ENCODE data around the gene SLC39A2. TPM values are rescaled to one million over a fixed set of nuclear protein-coding genes. Genes with fewer than 3 reads are reported as not detected.
"Not testable (repeated sequence)": the region's sequence is repeated elsewhere in the genome, so short reads cannot be mapped to it uniquely, and the experiment has no call there.

Gene SLC39A2
- total RNA-seq, 1 experiment from 2014 or later = not detected

- no peak for DNase-seq (ENCODE audit: low spot score)
- in situ Hi-C loops (cut with HindIII; ENCODE audit: low sequenced_read_pairs) = no loop called here
These were observed 41.4 kb downstream of the SLC39A2 start for GRCh38 chr14:21040370-21040925.

DNA sequence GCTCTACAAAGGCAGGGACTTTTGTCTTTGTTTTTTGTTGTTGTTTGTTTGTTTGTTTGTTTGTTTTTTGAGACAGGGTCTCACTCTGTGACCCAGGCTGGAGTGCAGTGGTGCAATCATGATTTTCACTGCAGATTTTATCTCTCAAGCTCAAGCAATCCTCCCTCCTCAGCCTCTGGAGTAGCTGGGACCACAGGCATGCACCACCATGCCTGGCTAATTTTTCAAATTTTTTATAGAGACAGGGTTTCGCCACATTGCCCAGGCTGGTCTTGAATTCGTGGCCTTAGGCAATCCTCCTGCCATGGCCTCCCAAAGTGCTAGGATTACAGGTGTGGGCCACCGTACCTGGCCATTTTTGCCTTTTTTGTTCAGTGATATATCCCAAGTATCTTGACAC, 41.8 kb downstream of the SLC39A2 start:
- in situ Hi-C loops (cut with HindIII; ENCODE audit: low sequenced_read_pairs) = not testable (repeated sequence)

GRCh38 chr14:21041676-21042433, 42.8 kb downstream of the SLC39A2 start, which contains the start of gene RNASE7:
Gene RNASE7 (plus strand): TSS chr14:21042362. CDS start chr14:21042993, 631 bp downstream.
- in situ Hi-C loops (cut with HindIII; ENCODE audit: low sequenced_read_pairs) = no loop called here
- no peak for DNase-seq (ENCODE audit: low spot score)

More for the DNA sequence above, 41.8 kb downstream of the SLC39A2 start:
- not testable (repeated sequence) for DNase-seq (ENCODE audit: low spot score)

DNA sequence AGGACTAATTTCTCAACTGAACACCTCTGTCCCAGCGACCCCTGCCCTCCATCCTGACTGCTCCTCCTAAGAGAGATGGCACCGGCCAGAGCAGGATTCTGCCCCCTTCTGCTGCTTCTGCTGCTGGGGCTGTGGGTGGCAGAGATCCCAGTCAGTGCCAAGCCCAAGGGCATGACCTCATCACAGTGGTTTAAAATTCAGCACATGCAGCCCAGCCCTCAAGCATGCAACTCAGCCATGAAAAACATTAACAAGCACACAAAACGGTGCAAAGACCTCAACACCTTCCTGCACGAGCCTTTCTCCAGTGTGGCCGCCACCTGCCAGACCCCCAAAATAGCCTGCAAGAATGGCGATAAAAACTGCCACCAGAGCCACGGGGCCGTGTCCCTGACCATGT, 43.8 kb downstream of the SLC39A2 start:
- in situ Hi-C loops (cut with HindIII; ENCODE audit: low sequenced_read_pairs) = no loop called here
- DNase-seq (ENCODE audit: low spot score) = no peak

DNA sequence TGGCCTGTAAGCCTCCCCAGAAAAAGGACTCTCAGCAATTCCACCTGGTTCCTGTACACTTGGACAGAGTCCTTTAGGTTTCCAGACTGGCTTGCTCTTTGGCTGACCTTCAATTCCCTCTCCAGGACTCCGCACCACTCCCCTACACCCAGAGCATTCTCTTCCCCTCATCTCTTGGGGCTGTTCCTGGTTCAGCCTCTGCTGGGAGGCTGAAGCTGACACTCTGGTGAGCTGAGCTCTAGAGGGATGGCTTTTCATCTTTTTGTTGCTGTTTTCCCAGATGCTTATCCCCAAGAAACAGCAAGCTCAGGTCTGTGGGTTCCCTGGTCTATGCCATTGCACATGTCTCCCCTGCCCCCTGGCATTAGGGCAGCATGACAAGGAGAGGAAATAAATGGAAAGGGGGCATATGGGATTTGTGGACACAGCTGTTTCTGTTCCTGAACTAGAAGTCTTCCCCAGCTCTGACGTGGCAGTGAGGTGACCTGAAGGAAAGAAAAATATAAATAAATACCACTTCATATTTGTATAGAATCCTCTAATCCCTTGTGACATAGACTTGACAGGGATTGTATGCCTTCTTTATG, 44.4 kb downstream of the SLC39A2 start:
- DNase-seq (ENCODE audit: low spot score) = no peak
- in situ Hi-C loops (cut with HindIII; ENCODE audit: low sequenced_read_pairs) = no loop called here

DNA sequence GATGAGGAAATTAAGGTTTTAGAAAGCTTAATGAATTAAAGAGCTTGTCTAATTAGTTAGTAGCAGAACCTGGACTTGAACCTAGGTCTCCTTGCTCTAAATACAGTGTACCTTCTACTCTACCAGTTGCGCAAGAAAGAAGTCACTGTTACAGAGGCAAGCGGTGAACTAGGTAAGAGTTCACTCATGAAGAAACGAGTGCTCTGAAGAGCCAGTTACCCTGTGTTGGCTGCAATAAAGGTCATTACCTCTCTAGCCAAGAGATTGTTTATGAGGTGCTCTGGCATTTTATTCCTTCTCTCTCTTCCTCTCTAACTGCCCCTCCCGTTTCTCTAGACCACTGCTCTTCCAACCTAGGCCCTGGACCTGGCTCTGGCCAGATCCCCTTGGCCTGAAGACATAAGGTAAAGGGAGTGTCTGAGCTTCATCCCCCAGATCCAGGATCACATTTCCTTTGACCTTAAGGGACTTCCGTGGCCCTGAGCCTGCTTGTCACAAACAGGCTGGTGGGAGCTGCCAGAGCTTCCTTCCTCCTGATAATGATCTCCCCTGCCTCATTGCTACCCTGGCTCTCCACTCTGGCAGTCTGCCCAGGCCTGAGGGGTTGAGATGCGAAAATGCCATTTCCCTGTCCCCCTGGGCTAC, 45.0 kb downstream of the SLC39A2 start:
- in situ Hi-C loops (cut with HindIII; ENCODE audit: low sequenced_read_pairs) = no loop called here
- DNase-seq (ENCODE audit: low spot score) = no peak

GRCh38 chr14:21047378-21047781, 48.3 kb downstream of the SLC39A2 start:
- DNase-seq (ENCODE audit: low spot score) = no peak
- in situ Hi-C loops (cut with HindIII; ENCODE audit: low sequenced_read_pairs) = no loop called here

GRCh38 chr14:21048638-21049037, 49.5 kb downstream of the SLC39A2 start:
- in situ Hi-C loops (cut with HindIII; ENCODE audit: low sequenced_read_pairs) = no loop called here
- DNase-seq (ENCODE audit: low spot score) = no peak

DNA sequence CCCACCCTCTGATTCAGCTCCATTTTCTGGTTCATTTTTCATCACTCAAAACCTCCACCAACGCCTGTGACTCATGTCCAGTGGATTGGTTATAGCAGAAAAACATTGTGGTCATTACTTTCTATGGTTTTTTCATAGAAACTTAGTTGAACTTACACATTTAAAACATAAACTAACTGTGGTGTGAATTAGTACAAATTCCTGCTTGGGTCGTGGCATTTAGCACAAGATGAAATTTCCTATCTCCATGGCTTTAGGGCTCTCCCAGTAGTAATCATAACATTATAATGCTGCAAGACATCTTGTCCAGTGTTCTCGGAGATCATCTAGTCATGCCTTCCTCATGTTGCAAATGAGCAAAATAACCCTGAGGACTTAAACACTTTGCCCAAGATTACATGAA, 50.2 kb downstream of the SLC39A2 start:
- DNase-seq (ENCODE audit: low spot score) = no peak
- in situ Hi-C loops (cut with HindIII; ENCODE audit: low sequenced_read_pairs) = no loop called here

DNA sequence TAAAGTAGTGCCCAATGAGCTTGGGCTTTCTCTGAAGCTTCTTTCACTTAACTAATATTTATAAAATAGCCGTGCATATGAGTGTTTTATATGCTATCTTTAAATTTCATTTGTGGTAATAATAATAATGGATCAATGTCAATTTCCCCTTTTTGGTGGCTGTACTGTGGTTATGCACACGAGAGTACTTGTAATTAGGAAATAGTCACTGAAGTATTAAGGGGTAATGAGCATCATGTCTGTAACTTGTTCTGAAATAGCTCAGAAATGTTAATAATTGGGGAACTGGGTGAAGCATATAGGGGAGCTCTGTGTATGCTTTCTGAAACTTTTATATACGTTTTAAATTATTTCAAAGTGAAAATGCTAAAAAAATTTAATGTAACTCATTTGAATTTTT, 51.5 kb downstream of the SLC39A2 start:
- in situ Hi-C loops (cut with HindIII; ENCODE audit: low sequenced_read_pairs) = no loop called here
- DNase-seq (ENCODE audit: low spot score) = no peak

Other genes starting within 250 kb of the SLC39A2 start
- gene EDDM3B, start 230.9 kb upstream of the SLC39A2 start, total RNA-seq (2014; rRNA removed; shearing (Covaris generic)) = not detected in 2 replicates
- not detected in 2 replicates for gene RNASE6, start 218.0 kb upstream of the SLC39A2 start, total RNA-seq (2014; rRNA removed; shearing (Covaris generic))
- gene RNASE1, start 196.4 kb upstream of the SLC39A2 start, total RNA-seq (2014; rRNA removed; shearing (Covaris generic)) = 0.85 TPM in 1 of 2 replicates, not detected in the other
- not detected in 2 replicates for gene RNASE3, start 107.9 kb upstream of the SLC39A2 start, total RNA-seq (2014; rRNA removed; shearing (Covaris generic))
- not detected in 2 replicates for gene RNASE2, start 43.8 kb upstream of the SLC39A2 start, total RNA-seq (2014; rRNA removed; shearing (Covaris generic))
- gene METTL17, start 9.3 kb upstream of the SLC39A2 start, total RNA-seq (2014; rRNA removed; shearing (Covaris generic)) = 88.2 and 157 TPM in 2 replicates
- gene NDRG2, start 25.8 kb downstream of the SLC39A2 start, total RNA-seq (2014; rRNA removed; shearing (Covaris generic)) = 28.6 and 40.4 TPM in 2 replicates
- not detected in 2 replicates for gene TPPP2, start 30.9 kb downstream of the SLC39A2 start, total RNA-seq (2014; rRNA removed; shearing (Covaris generic))
- gene RNASE13, start 35.5 kb downstream of the SLC39A2 start, total RNA-seq (2014; rRNA removed; shearing (Covaris generic)) = not detected in 2 replicates
- gene RNASE7, start 43.1 kb downstream of the SLC39A2 start, total RNA-seq (2014; rRNA removed; shearing (Covaris generic)) = not detected in 2 replicates
- not detected in 2 replicates for gene RNASE8, start 58.5 kb downstream of the SLC39A2 start, total RNA-seq (2014; rRNA removed; shearing (Covaris generic))
- gene ARHGEF40, start 71.0 kb downstream of the SLC39A2 start, total RNA-seq (2014; rRNA removed; shearing (Covaris generic)) = 48.6 and 50.3 TPM in 2 replicates
- 29.4 and 45.8 TPM in 2 replicates for gene ZNF219, start 99.4 kb downstream of the SLC39A2 start, total RNA-seq (2014; rRNA removed; shearing (Covaris generic))
- gene TMEM253, start 101.8 kb downstream of the SLC39A2 start, total RNA-seq (2014; rRNA removed; shearing (Covaris generic)) = not detected in 2 replicates
- gene OR5AU1, start 156.8 kb downstream of the SLC39A2 start, total RNA-seq (2014; rRNA removed; shearing (Covaris generic)) = 0.71 TPM in 1 of 2 replicates, not detected in the other

Data from G401 (cell line).